Gastrocnemius medialis (tissue), 4 donors: ENCODE results near the gene ANKH. TPM values are rescaled to one million over a fixed set of nuclear protein-coding genes. Genes with fewer than 3 reads are reported as not detected.

Experiments
- ATAC-seq, 2 donors: fragments of 150-250 bp; one replicate each; pipeline ENCODE4 v1.9.1; 2016
- DNase-seq, 2 donors: peaks; one replicate each; pipeline ENCODE4 v3.0.0-alpha.2; 2019
- H3K27ac ChIP-seq, 4 donors: fragments of 200-600 bp; sonication (generic); 1 replicate in 1 of 4; 2 replicates in 3 of 4; pipeline ENCODE4 v1.5.1; 2016 to 2018; ENCODE audit warnings: mild to moderate bottlenecking in 2 of 4, moderate library complexity in 1 of 4
- H3K27me3 ChIP-seq, 3 donors: fragments of 200-600 bp; sonication (generic) in 2 of 3; 1 replicate in 1 of 3; 2 replicates in 2 of 3; pipeline versions ENCODE4 v1.5.1 to v1.6.0; 2016 to 2019; ENCODE audit warnings: mild to moderate bottlenecking in 1 of 3, moderate library complexity in 1 of 3
- H3K36me3 ChIP-seq, 2 donors: fragments of 200-600 bp; sonication (generic) in 1 of 2; one replicate each; pipeline ENCODE4 v1.5.1; 2017 to 2018
- H3K4me1 ChIP-seq, 2 donors: fragments of 200-600 bp; sonication (generic) in 1 of 2; one replicate each; pipeline ENCODE4 v1.5.1; 2016 to 2017; ENCODE audit warnings: mild to moderate bottlenecking in 2 of 2
- H3K4me3 ChIP-seq, 4 donors: fragments of 200-600 bp; sonication (generic) in 3 of 4; 1 replicate in 1 of 4; 2 replicates in 3 of 4; pipeline ENCODE4 v1.5.1; 2016 to 2019; ENCODE audit warnings: mild to moderate bottlenecking in 2 of 4
- H3K9me3 ChIP-seq, 3 donors: fragments of 200-600 bp; sonication (generic) in 2 of 3; 1 replicate in 1 of 3; 2 replicates in 2 of 3; pipeline ENCODE4 v1.5.1; 2016 to 2019
- POLR2A ChIP-seq, 2 donors: fragments of 450-650 bp; IDR thresholded peaks; one replicate each; pipeline ENCODE4 v1.6.1; 2017; ENCODE audit warnings: antibody characterized with exemption in 2 of 2, mild to moderate bottlenecking in 2 of 2, moderate library complexity in 2 of 2
- in situ Hi-C, 4 donors: fragments of 200-750 bp; cut with MboI; loops; one replicate each; pipeline versions ENCODE4 v1.15.0 to v1.8.0; 2017; ENCODE audit warnings: low sequenced_read_pairs in 4 of 4
- intact Hi-C: fragments of 100-400 bp; cut with DNase I; formaldehyde crosslinking; loops from one replicate; pipeline ENCODE4 v1.15.1; 2023; ENCODE audit warnings: low total_unique reads
- total RNA-seq, 4 donors: library from RNA; depleted of rRNA; stranded (reverse); fragments of >200 nt; gene quantifications; one replicate each; pipeline versions ENCODE4 v1.1.0 to v1.2.3, GENCODE V29; 2016
- TF ChIP-seq, protein P1 (sequence below), 5 experiments: fragments of 450-650 bp in 3 of 5; fragments of 200-600 bp in 2 of 5; sonication (generic) in 2 of 5; IDR thresholded peaks in 4 of 5; conservative IDR thresholded peaks in 1 of 5; 1 replicate in 4 of 5; 2 replicates in 1 of 5; pipeline ENCODE4 v1.5.1; 2016 to 2019; ENCODE audit warnings: antibody characterized with exemption in 5 of 5, mild to moderate bottlenecking in 3 of 5, moderate library complexity in 3 of 5

ANKH gene
- total RNA-seq, 4 donors from 2014 or later = 33.5 to 52.1 (median 36.0) TPM

DNA sequence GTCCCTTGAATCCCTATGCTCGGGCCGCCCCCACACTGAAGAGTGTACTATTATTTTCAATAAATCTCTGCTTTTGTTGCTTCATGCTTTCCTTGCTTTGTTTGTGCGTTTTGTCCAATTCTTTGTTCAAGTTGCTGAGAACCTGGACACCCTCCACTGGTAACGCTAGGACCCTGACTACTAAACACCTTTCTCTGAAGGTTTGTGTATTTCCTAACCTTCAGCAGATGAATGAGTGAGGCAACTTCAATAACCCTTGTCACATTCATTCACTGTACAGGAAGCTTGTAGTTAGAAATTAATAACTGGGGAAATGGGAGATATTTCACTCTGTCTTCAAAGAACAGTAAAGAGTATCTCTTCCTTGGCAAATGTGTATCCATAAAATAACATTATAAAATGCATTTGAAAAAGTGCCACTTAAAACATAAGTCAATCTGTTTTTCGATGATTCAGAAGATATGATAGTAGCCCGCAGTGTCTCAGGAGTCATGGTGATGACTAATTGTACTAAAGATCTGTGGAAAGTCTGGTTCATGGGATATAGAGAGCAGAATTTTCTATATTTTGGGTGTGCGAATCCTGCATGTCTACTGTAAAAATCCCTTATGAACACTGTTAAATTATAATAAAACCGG, 43.2 kb upstream of the ANKH start:
- Histone ChIP-seq H3K27ac (no peak overlapping the region), H3K36me3 (no peaks in the 10 kb centered on the region), H3K4me1 (no peaks in the 10 kb centered on the region), H3K9me3 (no peaks in the 10 kb centered on the region), H3K27me3 (no peaks in the 10 kb centered on the region), H3K4me3 (no peak overlapping the region)
- in situ Hi-C loops (no loop called here), intact Hi-C loops (no loop called here)
- ATAC-seq (no peak), DNase-seq (no peak)
- TF ChIP-seq POLR2A (IDR thresholded peaks at IDR 0.05) = no peak
- TF ChIP-seq, protein P1, sequence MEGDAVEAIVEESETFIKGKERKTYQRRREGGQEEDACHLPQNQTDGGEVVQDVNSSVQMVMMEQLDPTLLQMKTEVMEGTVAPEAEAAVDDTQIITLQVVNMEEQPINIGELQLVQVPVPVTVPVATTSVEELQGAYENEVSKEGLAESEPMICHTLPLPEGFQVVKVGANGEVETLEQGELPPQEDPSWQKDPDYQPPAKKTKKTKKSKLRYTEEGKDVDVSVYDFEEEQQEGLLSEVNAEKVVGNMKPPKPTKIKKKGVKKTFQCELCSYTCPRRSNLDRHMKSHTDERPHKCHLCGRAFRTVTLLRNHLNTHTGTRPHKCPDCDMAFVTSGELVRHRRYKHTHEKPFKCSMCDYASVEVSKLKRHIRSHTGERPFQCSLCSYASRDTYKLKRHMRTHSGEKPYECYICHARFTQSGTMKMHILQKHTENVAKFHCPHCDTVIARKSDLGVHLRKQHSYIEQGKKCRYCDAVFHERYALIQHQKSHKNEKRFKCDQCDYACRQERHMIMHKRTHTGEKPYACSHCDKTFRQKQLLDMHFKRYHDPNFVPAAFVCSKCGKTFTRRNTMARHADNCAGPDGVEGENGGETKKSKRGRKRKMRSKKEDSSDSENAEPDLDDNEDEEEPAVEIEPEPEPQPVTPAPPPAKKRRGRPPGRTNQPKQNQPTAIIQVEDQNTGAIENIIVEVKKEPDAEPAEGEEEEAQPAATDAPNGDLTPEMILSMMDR (IDR thresholded peaks at IDR 0.05 in 4 of 5, conservative IDR thresholded peaks at IDR 0.05 in 1 of 5) = no peak

DNA sequence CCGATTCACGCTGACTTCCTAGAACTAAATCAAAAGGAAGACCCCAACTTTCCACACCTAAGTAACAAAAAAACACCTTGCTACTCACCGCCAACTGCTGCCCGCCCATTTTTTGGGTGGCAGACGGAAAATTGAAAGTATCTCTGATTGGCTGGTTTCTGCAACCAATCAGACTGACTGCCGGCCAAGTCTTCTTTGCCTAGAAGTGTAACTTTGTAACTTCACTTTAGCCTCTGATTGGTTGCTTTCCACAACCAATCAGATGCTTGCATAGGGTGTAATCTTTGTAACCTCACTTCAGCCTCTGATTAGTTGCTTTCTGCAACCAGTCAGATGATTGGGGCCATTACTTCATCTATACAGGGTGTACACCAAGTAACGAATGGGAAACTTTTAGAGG, 42.6 kb upstream of the ANKH start:
- TF ChIP-seq, protein P1 (IDR thresholded peaks at IDR 0.05 in 4 of 5, conservative IDR thresholded peaks at IDR 0.05 in 1 of 5) = no peak
- TF ChIP-seq POLR2A (IDR thresholded peaks at IDR 0.05) = no peak
- ATAC-seq (no peak), DNase-seq (no peak)
- Histone ChIP-seq H3K27ac (no peak overlapping the region), H3K4me1 (no peaks in the 10 kb centered on the region), H3K9me3 (no peaks in the 10 kb centered on the region), H3K4me3 (no peak overlapping the region), H3K36me3 (no peaks in the 10 kb centered on the region), H3K27me3 (no peaks in the 10 kb centered on the region)
- in situ Hi-C loops = no loop called here
- intact Hi-C loops = no loop called here

DNA sequence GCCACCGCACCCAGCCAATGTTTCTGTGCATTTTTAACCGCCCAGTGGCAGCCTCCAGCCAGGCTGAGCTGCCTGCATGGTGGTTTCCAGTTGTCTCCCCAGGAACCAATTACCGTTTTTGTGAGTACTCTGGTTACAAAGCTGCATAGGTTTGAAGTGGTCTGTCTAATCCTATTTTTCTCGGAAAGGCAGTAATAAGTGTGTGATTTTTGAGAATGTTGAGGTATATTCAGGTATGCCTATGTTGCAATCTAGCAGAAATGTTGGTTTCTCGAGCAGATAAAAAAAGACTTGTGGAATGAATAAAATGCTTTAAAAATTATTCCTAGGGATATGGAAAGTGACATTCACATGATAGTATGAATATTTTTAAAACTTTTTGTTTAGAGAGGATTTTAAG, 41.5 kb upstream of the ANKH start:
- H3K27ac ChIP-seq = no peak overlapping the region
- H3K36me3 ChIP-seq = no peaks in the 10 kb centered on the region
- TF ChIP-seq POLR2A (IDR thresholded peaks at IDR 0.05) = no peak
- TF ChIP-seq, protein P1 (IDR thresholded peaks at IDR 0.05 in 4 of 5, conservative IDR thresholded peaks at IDR 0.05 in 1 of 5) = no peak
- no peaks in the 10 kb centered on the region for H3K27me3 ChIP-seq
- H3K4me3 ChIP-seq = no peak overlapping the region
- in situ Hi-C loops = no loop called here
- no peak for ATAC-seq
- no peak for DNase-seq
- H3K9me3 ChIP-seq = no peaks in the 10 kb centered on the region
- intact Hi-C loops = no loop called here
- H3K4me1 ChIP-seq = no peaks in the 10 kb centered on the region

DNA sequence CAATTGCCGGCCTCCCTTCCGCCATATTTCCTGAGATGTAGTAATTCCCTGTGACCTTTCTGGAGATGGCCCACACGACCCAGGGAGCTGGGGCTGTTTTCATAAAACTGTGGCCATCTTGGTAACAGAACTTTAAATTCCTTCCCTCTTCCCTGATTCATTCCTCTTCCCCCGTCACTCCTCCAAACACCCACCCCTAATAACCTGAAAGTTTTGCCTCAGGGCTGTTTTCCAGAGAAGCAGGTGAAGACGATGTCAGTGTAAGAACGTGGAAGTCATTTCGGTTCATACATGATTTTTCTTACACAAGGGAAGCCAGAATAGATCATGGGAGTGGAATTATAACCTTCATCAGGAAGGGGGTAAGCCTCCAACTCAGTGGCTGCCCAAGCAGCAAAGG, 40.6 kb upstream of the ANKH start:
- no peak for ATAC-seq
- in situ Hi-C loops = no loop called here
- intact Hi-C loops = no loop called here

More for the DNA sequence above, 40.6 kb upstream of the ANKH start:
- Histone ChIP-seq H3K27ac (no peak overlapping the region), H3K27me3 (no peaks in the 10 kb centered on the region), H3K36me3 (no peaks in the 10 kb centered on the region), H3K4me1 (no peaks in the 10 kb centered on the region), H3K4me3 (no peak overlapping the region), H3K9me3 (no peaks in the 10 kb centered on the region)
- TF ChIP-seq, protein P1 (IDR thresholded peaks at IDR 0.05 in 4 of 5, conservative IDR thresholded peaks at IDR 0.05 in 1 of 5) = no peak
- no peak for TF ChIP-seq POLR2A (IDR thresholded peaks at IDR 0.05)
- DNase-seq = no peak
